ENCODE measurements around the gene SCOC.

- TF ChIP-seq CTCF (IDR thresholded peaks at IDR 0.05), result peak; percentile 79
- no peak for TF ChIP-seq ZFX (IDR thresholded peaks at IDR 0.05; ENCODE audit: borderline replicate concordance)
These were observed 47.0 kb upstream of the SCOC start for GRCh38 chr4:140326395-140326993.
